PC-3 (cell line): ENCODE measurements around the gene MTTP.

Experiments
- CTCF ChIP-seq: fragments of 300-600 bp; sonication (generic); conservative IDR thresholded peaks from 2 replicates; pipeline ENCODE4 v1.5.1; 2017; ENCODE audit warnings: antibody characterized with exemption, low read depth, mild to moderate bottlenecking, low read length
- EZH2 ChIP-seq: fragments of 300-600 bp; sonication (generic); IDR thresholded peaks from one replicate; pipeline ENCODE4 v1.6.1; 2017; ENCODE audit warnings: antibody characterized with exemption, mild to moderate bottlenecking, low read length; ENCODE audit not compliant: unreplicated experiment

GRCh38 chr4:99593781-99594641 is 19.4 kb downstream of the MTTP start:
- no peak for TF ChIP-seq CTCF
- no peak for TF ChIP-seq EZH2
